ENCODE results near the gene ZBTB38.

DNA sequence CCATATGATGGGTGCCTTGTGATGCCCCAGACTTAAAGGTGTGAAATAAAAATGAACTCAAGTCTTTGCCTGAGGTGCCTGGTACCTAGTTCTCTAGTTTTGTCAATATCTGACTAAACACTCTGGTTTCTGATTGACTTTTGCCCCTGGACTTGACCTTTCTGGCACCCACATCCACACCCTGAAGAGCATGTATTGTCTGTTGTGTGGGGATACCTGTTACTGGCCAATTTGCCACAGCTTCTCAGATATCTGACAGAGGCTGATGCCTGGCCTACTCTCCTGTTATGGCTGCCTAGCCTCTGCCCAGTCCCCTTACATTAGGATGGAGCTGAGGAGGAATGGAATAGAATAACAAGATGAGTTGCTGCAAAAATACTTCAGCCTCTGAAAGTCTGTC is 3.6 kb downstream of the ZBTB38 start:
- no peak for TF ChIP-seq CTCF (IDR thresholded peaks at IDR 0.05)
- TF ChIP-seq ZFX (IDR thresholded peaks at IDR 0.05; ENCODE audit: borderline replicate concordance) = no peak

All from 22Rv1 (cell line).